8988T (cell line): ENCODE measurements around the gene OR9G4.

Source experiments
- DNase-seq: peaks from one replicate; pipeline ENCODE4 v3.0.0; 2011

Gene OR9G4

DNA sequence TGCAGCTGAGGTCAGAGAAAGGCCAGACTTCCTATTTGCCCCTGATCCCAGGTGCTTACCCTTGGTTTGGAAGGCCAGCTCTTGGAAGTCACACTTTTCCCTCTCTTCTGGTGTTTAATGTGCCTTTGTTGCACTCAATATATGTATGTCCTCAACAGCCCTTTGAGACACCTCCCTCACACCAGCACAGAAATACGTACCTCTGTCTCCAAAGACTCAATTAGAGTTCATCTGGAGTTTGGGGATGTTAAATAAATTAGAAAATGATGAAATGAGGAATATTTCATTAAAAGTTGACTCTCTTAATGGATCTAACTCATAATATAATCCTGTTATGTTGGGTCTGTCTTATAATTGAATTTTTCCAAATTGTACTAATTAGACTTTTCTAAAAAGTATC lies at the start of gene OR9G4:
TSS of gene OR9G4 (minus strand) at position 101 of the 400 bp plus-strand sequence. CDS start 4,931 bp downstream, outside the sequence.
- no peak for DNase-seq

DNA sequence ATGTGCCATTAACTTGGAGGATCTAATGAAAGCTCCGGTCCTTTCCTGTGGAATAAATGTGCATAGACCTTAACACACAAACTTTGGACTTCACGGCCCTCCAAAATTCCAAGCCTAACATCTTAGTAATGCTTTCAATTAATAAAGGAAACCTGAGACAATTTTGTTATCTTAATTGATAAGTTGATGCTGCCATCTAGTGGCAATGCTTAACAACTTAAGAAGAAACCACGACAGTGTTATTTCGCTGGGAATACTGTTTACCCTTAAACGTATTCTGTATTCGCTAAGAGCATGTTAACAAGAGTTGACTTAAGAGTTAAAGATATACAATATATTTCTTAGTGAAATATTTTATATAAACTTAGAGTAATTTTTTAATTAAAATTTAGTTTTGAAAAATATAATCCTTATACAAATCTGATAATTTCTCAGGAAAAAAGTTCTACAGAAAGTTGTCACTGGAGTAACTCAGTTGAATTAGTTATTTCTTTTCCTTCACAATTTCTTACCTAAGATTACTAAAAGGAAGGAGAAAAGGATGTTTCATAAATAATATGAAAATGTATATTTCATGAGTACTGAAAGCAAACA lies 35.0 kb upstream of the OR9G4 start:
- no peak for DNase-seq

DNA sequence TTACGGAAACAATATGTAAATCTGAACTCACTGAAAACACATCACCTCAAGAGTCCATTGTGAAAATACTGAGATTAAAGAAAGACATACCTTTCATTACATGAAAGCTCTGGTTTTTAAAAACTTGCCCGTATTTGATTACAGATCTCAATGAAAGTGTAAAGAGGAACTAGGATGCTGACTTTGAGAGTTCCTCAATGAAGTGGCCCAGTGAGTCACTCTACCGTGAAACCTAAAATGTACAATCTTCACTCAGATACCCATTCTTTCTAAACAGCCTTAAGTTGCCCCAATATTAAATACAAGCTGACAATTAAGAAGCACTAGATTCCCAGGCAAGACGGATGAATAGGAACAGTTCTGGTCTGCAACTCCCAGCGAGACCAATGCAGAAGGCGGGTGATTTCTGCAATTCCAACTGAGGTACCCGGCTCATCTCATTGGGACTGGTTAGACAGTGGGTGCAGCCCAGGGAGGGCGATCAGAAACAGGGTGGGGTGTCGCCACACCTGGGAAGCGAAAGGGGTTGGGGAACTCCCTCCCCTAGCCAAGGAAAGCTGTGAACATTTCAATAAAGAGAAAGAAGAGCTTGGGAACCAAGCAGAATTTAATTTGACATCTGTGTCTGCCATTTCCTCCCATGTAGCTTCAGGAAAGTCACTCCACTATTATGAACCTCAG lies 33.8 kb upstream of the OR9G4 start:
- no peak for DNase-seq

DNA sequence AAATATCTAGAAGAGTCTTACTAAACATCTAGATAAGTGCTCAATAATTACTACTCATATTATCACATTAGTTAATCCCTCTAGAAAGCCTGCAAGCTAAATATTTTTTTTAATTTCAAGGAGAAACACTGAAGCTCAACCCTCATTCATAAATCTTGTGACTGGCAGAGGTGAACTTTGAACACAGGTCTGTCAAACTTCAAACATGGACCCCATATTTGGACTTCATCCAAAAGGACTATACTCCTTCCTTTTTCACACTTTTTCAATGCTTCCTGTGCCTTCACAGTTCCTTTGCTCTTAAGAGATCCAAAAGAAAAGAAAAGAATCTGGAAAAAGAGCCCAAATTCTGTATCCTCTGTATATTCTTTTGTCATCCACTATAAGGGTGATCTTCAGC lies 28.3 kb upstream of the OR9G4 start:
- DNase-seq: no peak

DNA sequence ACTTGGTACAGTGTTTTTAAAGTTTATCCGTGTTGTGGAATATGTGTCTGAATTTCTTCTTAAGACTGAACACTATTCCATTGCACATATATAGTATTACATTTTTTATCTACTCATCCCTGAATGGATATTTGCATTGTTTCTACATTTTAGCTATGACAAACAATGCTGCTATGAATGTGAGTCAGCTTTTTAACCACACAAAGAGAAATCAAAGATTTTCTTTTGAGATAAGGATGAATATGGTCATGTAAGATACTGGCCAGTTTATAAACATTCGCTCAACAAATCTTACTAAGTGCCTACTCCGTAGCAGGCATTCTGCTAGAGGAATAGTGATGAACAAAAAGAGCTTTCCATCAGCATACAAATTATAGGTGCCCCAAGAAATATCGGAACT lies 16.5 kb upstream of the OR9G4 start:
- DNase-seq: no peak

DNA sequence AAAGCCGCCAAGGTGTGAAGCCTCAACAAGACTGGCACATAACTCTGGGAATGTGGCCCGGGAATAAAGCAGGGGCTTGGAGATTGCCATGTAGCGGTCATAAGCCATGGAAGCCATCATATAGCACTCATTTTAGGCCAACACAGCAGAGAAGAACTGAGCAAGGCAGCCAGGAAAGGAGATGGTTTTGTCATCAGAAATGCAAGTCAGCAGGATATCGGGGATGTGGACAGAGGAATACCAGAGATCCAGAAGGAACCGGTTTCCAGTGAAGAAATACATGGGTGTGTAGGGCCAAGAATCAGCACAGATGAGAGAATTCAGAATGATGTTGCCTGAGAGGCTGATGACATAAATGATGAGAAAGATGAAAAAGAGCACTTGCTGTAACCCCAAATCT lies 3.0 kb upstream of the OR9G4 start:
- no peak for DNase-seq

DNA sequence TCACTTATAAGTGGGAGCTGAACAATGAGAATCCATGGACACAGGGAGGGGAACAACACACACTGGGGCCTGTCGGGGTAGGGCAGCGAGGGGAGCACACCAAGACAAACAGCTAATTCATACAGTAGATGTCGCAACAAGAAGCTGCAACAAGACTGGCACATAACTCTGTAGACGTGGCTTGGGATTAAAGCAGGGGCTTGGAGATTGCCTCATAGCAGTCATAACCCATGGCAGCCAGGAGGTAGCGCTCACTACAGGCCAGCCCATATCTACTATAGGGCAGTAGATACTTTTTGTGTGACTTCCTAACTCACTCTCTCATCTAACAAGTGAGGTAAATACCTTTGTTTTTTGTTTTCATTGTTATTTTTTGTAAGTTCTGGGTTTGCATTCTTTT lies 1.7 kb upstream of the OR9G4 start:
- no peak for DNase-seq

DNA sequence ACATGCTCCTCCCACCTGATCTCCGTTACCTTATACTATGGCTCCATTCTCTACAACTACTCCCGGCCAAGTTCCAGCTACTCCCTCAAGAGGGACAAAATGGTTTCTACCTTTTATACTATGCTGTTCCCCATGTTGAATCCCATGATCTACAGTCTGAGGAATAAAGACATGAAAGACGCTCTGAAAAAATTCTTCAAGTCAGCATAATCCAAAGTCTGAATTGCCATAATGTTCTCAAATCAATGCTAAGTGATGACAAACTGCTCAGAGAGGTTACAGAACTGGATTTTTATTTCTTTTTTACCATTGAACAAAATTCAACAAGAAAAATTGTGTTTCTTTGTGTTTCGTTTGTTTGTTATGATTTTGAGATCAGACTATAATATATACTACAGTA lies 7.6 kb downstream of the OR9G4 start:
- no peak for DNase-seq

DNA sequence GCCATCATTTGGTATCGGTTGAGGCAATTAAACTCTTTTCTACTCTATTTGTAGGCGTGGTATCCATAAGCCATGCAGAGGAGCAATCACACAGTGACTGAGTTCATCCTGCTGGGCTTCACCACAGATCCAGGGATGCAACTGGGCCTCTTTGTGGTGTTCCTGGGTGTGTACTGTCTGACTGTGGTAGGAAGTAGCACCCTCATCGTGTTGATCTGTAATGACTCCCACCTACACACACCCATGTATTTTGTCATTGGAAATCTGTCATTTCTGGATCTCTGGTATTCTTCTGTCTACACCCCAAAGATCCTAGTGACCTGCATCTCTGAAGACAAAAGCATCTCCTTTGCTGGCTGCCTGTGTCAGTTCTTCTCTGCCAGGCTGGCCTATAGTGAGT lies 8.4 kb downstream of the OR9G4 start:
- no peak for DNase-seq

DNA sequence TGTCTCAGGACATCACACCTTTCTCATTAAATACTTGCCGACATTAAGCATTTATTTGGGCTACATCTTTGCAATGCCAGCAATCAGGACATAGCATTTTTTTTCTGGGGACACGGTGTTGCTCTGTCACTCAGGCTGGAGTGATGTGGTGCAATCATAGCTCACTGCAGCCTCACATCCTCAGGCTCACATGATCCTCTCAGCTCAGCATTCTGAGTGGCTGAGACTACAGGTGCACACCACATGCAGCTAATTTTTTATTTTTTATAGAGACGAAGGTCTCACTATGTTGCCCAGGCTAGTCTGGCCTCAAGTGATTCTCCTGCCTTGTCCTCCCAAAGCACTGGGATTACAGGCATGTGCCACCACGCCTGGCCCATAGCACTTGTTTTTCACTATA lies 28.0 kb downstream of the OR9G4 start:
- no peak for DNase-seq

DNA sequence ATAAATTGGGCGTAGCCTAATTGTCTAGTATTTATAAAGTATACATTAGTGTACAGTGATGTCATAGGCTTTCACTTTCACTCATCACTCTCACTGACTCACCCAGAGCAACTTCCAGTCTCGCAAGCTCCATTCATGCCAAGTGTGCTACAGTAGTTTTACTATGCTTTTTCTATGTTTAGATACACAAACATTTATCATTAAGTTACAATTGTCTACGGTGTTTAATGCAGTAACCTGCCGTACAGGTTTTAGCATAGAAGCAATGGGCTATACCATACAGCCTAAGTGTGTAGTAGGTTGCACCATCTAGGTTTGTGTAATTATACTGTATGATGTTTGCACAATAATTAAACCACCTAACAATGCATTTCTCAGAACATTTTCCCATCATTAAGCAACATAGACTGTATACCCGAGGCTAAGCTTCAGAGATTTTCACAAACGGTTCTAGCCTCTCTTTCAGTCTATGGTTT lies 32.1 kb downstream of the OR9G4 start:
- no peak for DNase-seq

DNA sequence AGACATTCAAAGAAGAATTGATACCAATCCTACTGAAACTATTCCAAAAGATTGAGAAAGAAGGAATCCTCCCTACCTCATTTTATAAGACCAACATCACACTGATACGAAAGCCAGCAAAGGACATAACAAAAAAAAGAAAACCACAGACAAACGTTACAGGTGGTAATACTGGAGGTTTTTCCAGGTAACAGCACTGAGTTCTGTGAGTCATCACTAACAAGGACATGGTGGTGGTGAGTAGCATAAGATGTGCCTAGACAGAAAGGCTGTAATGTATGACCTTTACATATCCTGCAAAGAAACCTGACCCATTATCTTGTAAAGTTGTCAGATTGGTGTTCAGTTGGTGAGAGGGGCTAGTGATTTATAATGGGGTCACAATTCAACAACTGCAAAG lies 34.3 kb downstream of the OR9G4 start:
- DNase-seq: no peak

DNA sequence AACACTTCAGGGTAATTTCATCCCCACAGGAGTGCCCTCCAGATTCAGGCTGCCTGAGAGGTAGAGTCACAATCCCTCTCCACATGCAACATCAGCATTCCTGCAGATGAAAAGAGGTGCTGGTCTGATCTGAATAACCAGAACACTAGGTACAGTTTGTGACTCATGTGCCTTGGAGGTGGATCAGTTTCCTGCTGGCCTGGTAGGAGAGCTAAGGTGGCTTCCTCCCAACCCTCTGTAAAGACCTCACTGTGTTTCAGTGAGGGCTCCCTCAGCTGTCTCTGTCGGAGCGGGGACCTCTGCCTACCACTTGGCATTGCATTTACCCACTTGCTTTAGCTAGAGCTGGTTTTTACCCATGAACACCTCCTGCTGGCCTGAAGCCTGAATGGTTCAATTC lies 42.0 kb downstream of the OR9G4 start:
- DNase-seq: no peak

DNA sequence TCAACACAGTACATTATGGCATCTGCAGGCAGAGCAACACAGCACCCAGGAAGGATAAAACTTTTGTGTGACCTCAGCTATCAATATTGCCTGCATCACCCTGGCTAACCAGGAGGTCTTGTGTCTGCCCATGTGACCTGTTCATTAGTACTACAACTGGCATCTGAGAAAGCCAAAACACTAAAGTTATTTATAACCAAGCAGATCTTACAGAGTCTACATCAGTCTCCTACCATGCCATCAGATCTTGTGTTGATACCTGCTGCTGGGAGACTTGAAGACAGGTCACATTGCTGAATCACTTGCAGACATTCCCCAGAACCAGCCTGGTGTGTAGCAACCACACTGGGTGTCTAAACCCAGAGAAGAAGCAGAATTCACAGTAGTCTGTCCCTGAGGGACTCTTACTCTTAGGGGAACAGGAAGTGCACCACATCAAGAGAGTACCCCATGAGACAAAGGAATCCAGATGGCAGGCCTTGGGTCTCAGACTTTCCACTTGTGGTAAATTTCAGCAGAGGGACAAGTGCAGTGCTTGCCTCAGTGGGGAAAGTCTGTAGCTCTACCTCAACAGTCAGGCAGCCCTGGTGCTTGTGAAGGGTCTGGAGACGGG lies 42.6 kb downstream of the OR9G4 start:
- DNase-seq: no peak

DNA sequence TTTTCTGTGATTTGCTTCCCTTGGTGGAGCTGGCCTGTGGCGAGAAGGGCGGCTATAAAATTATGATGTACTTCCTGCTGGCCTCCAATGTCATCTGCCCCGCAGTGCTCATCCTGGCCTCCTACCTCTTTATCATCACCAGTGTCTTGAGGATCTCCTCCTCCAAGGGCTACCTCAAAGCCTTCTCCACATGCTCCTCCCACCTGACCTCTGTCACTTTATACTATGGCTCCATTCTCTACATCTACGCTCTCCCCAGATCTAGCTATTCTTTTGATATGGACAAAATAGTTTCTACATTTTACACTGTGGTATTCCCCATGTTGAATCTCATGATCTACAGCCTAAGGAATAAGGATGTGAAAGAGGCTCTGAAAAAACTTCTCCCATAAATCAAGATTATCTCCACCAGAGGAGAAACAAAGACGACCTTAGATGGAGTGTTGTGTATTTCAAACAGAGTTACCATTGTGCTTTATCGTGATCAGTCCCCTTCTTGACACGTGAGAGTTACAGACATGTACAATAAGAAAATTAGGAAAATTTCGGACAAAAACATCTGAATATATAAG lies 47.5 kb downstream of the OR9G4 start:
- DNase-seq: no peak

DNA sequence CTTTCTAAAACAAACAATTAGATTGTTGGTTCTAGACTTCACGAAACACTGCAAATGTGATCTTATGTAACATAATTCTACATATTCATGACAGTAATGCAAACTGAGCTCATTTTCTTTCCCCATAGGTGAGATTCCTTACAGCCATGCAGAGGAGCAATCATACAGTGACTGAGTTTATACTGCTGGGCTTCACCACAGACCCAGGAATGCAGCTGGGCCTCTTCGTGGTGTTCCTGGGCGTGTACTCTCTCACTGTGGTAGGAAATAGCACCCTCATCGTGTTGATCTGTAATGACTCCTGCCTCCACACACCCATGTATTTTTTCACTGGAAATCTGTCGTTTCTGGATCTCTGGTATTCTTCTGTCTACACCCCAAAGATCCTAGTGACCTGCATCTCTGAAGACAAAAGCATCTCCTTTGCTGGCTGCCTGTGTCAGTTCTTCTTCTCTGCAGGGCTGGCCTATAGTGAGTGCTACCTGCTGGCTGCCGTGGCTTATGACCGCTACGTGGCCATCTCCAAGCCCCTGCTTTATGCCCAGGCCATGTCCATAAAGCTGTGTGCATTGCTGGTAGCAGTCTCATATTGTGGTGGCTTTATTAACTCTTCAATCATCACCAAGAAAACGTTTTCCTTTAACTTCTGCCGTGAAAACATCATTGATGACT lies 48.1 kb downstream of the OR9G4 start:
- DNase-seq: no peak

DNA sequence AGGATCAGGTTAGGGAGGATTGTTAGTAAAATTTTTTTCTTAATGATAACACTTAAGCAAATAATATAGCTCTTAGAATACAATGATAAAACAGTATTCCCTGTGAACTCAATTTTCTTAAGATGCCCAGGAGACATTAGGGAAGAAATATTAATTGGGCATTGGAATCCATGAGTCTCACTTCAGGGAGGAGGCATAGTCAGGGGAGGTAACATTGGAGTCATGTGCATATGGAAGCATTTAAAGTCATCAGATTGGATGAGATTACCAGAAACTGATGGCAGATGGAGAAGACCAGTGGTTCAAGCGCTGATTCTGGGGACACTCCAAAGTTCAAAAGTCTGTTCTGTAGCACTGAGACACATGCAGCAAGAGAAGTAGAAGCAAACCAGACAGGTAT lies 49.7 kb downstream of the OR9G4 start, which contains the start of gene OR9G1:
TSS of gene OR9G1 (plus strand) at position 301 of the 400 bp plus-strand sequence. CDS start 1,293 bp downstream, outside the sequence.
- no peak for DNase-seq

DNA sequence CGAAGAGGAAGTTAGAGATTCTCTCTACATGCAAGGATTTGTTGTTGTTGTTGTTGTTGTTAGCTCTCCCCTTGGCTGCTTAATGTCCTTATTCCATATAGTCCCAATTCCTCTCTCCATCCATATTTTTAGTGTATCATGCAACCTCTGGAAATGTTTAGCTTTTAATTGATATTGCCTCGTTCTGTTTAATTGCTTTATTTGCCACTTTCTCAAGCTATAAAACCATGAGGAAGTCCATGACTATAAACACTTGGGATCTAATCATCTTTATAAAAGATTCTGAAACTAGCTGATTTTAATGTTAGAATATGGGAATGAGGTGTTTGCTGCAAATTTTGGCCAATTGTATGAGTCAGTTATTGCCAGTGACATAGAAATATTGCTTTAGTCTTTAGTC lies 55.1 kb downstream of the OR9G4 start:
- DNase-seq: no peak
